Measurements from ENCODE around the gene MBP. TPM values are rescaled to one million over a fixed set of nuclear protein-coding genes. Genes with fewer than 3 reads are reported as not detected.

Gene MBP
- total and polyA plus RNA-seq, 2 experiments from 2014 or later: 18.4 to 22.9 TPM

GRCh38 chr18:77019641-77020040 lies 112.9 kb downstream of the MBP start:
- no peak overlapping the region for H3K4me2 ChIP-seq
- no peak overlapping the region for H3K27ac ChIP-seq (ENCODE audit: low read depth)
- Mint-ChIP-seq H3K27ac (no peak overlapping the region), H3K9me3 (peaks cover 5% of the 10 kb centered on the region; the same call in 2 of the 3 replicates), H3K36me3 (ENCODE audit: low read depth) (peaks cover 11% of the 10 kb centered on the region; the same call in 2 of the 3 replicates), H3K4me3 (no peak overlapping the region), H3K4me1 (peaks cover 14% of the 10 kb centered on the region), H3K27me3 (ENCODE audit: insufficient read depth, low read depth, poor library complexity) (peaks cover 12% of the 10 kb centered on the region)
- H4K20me1 ChIP-seq (replicated peaks; ENCODE audit: insufficient read depth): no peaks in the 10 kb centered on the region
- H3K79me2 ChIP-seq (replicated peaks; ENCODE audit: insufficient read depth): no peaks in the 10 kb centered on the region
- H3F3A ChIP-seq (replicated peaks; ENCODE audit: low read depth): no peaks in the 10 kb centered on the region
- ATAC-seq (no peak), DNase-seq (ENCODE audit: low spot score) (no peak)
- TF ChIP-seq NANOG (IDR thresholded peaks at IDR 0.05; ENCODE audit: borderline replicate concordance) (no peak), ZNF462 (CRISPR knock-in tag; IDR thresholded peaks at IDR 0.05) (no peak), ETS1 (IDR thresholded peaks at IDR 0.05) (no peak), CREB1 (CRISPR knock-in tag; IDR thresholded peaks at IDR 0.05; ENCODE audit: low read depth) (no peak), POLR2AphosphoS5 (IDR thresholded peaks at IDR 0.05; ENCODE audit: low read depth) (no peak), STAT1 (IDR thresholded peaks at IDR 0.05; ENCODE audit: unreplicated experiment) (no peak), EZH2 (IDR thresholded peaks at IDR 0.05; ENCODE audit: low read depth, unreplicated experiment) (no peak), REST (IDR thresholded peaks at IDR 0.05; ENCODE audit: unreplicated experiment) (no peak), EZH2phosphoT487 (IDR thresholded peaks at IDR 0.05; ENCODE audit: unreplicated experiment) (no peak), ZNF114 (CRISPR knock-in tag; IDR thresholded peaks at IDR 0.05) (no peak), ZNF331 (CRISPR knock-in tag; IDR thresholded peaks at IDR 0.05; ENCODE audit: low read depth) (no peak), CTCF (conservative IDR thresholded peaks at IDR 0.05; ENCODE audit: low read depth in 2 of 2) (no peak), JUNB (IDR thresholded peaks at IDR 0.05; ENCODE audit: unreplicated experiment) (no peak)
- H3K4me1 ChIP-seq (ENCODE audit: insufficient read depth): no peaks in the 10 kb centered on the region
- no peaks in the 10 kb centered on the region for H3K27me3 ChIP-seq (ENCODE audit: insufficient read depth)
- peaks cover 10% of the 10 kb centered on the region; the same call in 1 of the 2 replicates for H3K9me2 ChIP-seq (ENCODE audit: insufficient read depth)
- no peak overlapping the region for H3K4me3 ChIP-seq
- H2AFZ ChIP-seq: no peak overlapping the region
- no peaks in the 10 kb centered on the region for H3K36me3 ChIP-seq (ENCODE audit: insufficient read depth)

Measured in GM23338 (cell line).